HEK293T (cell line): Measurements from ENCODE around the gene RIBC1.

Experiments
- ARNT ChIP-seq: fragments of 450-650 bp; IDR thresholded peaks from 2 replicates; pipeline ENCODE4 v1.6.1; 2017; ENCODE audit warnings: mild to moderate bottlenecking
- FOXA1 ChIP-seq: fragments of 450-650 bp; IDR thresholded peaks from 2 replicates; pipeline ENCODE4 v1.6.1; 2016; ENCODE audit warnings: mild to moderate bottlenecking
- LEF1 ChIP-seq: fragments of 450-650 bp; IDR thresholded peaks from 2 replicates; pipeline ENCODE4 v1.6.1; 2017; ENCODE audit warnings: mild to moderate bottlenecking, borderline replicate concordance
- SP1 ChIP-seq: fragments of 450-650 bp; IDR thresholded peaks from 2 replicates; pipeline ENCODE4 v1.6.1; 2017
- SUZ12 ChIP-seq: fragments of 450-650 bp; IDR thresholded peaks from 2 replicates; pipeline ENCODE4 v1.6.1; 2016; ENCODE audit warnings: mild to moderate bottlenecking
- ZNF384 ChIP-seq: fragments of 450-650 bp; IDR thresholded peaks from 2 replicates; pipeline ENCODE4 v1.6.1; 2016

GRCh38 chrX:53374222-53374820 lies 48.4 kb upstream of the RIBC1 start:
- TF ChIP-seq SUZ12 (no peak), ZNF384 (no peak), SP1 (no peak), LEF1 (no peak), ARNT (no peak), FOXA1 (no peak)
